Airway epithelial cell (primary cell): ENCODE results near the gene PRLH. TPM values are rescaled to one million over a fixed set of nuclear protein-coding genes. Genes with fewer than 3 reads are reported as not detected.

Experiments
- total RNA-seq: library from RNA; depleted of rRNA; stranded (reverse); fragments of >200 nt; gene quantifications from 2 replicates; pipeline ENCODE4 v1.2.3, GENCODE V29; 2015

The PRLH gene
- not detected in 2 replicates for total RNA-seq

GRCh38 chr2:237566401-237567235 is at the start of gene PRLH:
PRLH (plus strand) TSS chr2:237566574; CDS start chr2:237566574, 0 bp downstream.

GRCh38 chr2:237590272-237591140 is 24.1 kb downstream of the PRLH start, which contains the start of gene RAB17:
RAB17 (minus strand) TSS chr2:237590734; CDS start chr2:237586154, 4,580 bp downstream.

Other genes starting within 250 kb of the PRLH start
- 39.3 and 55.6 TPM in 2 replicates for gene COL6A3, start 152.4 kb upstream of the PRLH start, total RNA-seq
- gene MLPH, start 79.3 kb upstream of the PRLH start, total RNA-seq = 3.8 and 7.8 TPM in 2 replicates
- gene RAB17, start 24.2 kb downstream of the PRLH start, total RNA-seq = 0.85 and 4.7 TPM in 2 replicates
- gene LRRFIP1, start 61.0 kb downstream of the PRLH start, total RNA-seq = 36.8 and 50.8 TPM in 2 replicates
- gene RBM44, start 232.2 kb downstream of the PRLH start, total RNA-seq = 0.09 and 0.28 TPM in 2 replicates